NCI-H1417 treated with DMSO at 0.1 percent for 48 hours (cell line): ENCODE data around the gene COL27A1.

ENCODE experiments used
- DNase-seq: peaks from one replicate; lab custom pipeline; 2025; lab: John Stamatoyannopoulos, UW

Gene COL27A1

DNA sequence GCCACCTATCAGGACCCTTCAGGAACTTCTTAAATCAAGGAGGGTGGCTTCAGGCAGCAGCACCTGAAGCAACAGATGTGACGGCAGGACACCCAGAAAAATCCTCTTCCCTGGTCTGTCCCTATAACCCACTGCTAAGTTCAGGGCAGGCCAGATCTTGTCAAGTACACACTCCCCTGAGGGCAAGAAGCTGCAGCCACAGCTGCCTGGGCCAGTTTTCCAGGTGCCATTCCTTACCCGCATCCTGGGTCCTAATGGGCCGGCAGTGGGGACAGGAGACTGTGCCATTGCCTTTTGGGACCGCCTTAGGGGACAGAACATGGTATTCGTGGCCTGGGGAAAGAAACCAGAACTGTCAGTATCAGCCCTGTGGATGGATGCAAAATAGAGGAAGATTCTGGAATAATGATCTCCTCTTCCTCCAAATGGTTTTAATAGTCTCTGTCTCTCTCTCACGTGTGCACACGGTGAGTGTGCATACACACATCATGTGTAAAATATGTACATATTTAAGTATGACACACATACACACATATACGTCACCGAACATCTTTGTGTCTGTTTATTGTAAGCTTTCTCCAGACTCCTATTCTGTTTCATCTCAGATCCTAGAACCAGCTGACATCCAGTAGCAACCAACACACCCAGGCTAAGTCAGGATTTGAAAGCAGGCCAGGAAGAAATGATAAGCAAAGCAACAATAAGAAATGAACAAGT, 188.3 kb downstream of the COL27A1 start:
- DNase-seq = no peak

DNA sequence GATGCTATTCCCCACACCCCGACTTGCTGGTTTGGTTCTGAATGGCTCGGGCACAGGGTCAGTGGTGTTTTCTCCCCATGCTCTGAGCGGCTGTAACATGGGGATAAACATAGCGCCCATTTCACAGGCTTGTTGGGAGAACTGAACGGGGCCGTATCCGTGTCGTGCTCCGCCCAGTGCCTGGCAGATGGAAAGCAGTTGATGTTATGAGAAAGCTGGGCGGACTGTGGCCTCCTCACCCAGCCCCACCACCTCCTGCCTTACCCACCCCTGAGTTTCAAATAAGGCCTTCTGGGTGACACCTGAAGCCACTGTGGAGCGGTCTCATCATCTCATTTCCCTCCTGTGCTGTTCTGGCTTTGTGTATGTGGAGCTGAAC, 188.8 kb downstream of the COL27A1 start:
- no peak for DNase-seq

DNA sequence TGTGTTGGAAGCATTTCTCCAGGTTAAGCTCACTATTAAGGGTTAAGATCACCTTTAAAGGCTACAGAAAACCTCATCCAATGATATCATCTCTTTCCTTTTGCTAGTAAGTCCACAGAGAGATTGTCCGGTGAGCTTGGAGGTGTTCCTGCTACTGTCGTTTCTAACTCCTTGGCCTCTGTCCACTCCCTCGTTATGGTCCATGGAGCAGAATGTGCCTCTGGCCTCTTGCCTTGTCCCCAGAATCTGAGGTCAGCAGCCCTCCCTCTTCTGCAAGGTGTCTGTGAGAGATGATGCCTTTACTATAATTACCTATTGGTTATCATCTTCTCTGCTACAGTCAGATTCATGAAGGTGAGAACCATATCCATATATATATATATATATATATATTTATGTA, 189.4 kb downstream of the COL27A1 start:
- no peak for DNase-seq

GRCh38 chr9:114345493-114346065, 190.2 kb downstream of the COL27A1 start:
- no peak for DNase-seq

- no peak for DNase-seq
Measured at GRCh38 chr9:114346146-114346545, 190.8 kb downstream of the COL27A1 start.

DNA sequence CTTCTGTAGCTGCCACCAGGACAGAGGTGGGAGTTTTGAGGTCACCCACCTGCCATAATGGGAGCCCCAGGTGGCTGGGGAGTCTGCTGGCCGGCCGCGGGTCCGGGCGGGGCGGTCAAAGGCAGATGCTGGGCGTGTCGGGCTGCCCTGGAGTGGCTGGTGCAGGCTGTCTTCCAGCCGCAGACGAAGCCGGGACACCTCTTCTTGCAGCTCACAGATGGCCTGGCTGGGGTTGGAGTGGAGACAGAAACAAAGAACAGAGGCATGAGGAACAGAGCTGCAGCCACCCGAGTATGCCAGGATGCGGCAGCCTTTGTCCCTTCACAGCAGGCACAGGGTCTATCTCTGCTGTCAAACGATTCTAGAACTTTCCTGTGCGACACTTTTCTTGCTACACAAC, 192.3 kb downstream of the COL27A1 start:
- DNase-seq = no peak

- DNase-seq = no peak
Measured at GRCh38 chr9:114348261-114348905, 193.0 kb downstream of the COL27A1 start.

GRCh38 chr9:114348906-114349482, 193.7 kb downstream of the COL27A1 start:
- no peak for DNase-seq

GRCh38 chr9:114349713-114350480, 194.6 kb downstream of the COL27A1 start:
- no peak for DNase-seq

DNA sequence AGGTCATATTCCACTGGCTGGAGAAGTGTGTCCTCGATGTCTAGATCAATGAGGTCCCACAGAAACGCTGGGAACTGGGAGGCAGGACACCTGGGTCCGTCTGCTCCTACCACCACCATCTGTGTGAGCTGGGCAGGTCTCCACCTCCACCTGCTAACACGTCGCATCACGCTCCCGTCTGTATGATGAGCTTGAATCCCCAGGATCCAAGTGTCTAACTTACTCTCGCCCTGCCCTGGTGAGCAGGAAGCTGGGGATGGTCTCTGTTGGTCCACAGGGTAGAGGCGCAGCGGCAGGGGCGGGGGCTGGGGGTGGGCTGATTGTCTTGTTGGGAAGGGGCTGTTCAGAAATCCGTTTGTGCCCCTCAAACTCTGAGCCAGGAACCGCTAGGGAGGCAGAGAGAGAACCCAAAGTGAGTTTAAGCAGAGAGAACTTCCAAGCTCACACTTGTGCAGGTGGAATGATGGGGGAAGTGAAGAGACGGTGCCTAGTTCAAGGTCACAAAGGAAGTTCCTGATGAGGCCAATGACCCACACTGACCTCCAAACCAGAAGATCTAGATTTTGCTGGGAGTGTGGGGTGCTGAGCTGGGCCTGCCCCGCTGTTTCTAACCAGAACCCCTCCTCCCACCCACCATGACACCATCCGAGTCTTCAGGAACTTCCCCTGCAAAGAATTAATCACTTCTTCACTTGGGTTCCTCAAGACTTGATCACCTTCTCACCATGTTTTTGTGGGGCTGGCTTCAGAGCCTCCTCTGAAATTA, 195.5 kb downstream of the COL27A1 start:
- DNase-seq = no peak

GRCh38 chr9:114351932-114352331, 196.6 kb downstream of the COL27A1 start:
- DNase-seq = no peak

DNA sequence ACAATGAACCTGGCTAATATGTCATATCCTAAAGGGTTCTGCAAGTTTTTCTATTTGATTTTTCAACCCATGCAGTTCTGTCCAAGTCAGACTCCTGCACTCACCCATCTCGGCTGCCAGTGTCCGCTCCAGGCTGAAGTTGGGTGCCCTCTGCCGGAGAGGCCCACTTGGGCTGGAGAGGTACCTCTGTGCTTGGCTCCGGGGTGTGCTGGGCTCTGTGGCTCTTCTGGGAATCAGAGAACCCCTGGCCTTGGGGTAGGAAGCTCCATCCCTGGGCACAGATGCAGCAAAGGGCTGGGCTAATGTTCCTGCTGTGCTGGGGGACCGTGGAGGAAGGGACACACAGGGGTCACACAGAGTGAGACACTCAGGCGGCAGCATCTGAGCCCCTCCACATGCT, 200.5 kb downstream of the COL27A1 start:
- no peak for DNase-seq

- no peak for DNase-seq
Measured at GRCh38 chr9:114356792-114357191, 201.5 kb downstream of the COL27A1 start.

- DNase-seq = no peak
Measured at GRCh38 chr9:114357360-114357759, 202.0 kb downstream of the COL27A1 start.

- no peak for DNase-seq
Measured at GRCh38 chr9:114357911-114358328, 202.6 kb downstream of the COL27A1 start.

GRCh38 chr9:114359801-114360200, 204.5 kb downstream of the COL27A1 start:
- no peak for DNase-seq

DNA sequence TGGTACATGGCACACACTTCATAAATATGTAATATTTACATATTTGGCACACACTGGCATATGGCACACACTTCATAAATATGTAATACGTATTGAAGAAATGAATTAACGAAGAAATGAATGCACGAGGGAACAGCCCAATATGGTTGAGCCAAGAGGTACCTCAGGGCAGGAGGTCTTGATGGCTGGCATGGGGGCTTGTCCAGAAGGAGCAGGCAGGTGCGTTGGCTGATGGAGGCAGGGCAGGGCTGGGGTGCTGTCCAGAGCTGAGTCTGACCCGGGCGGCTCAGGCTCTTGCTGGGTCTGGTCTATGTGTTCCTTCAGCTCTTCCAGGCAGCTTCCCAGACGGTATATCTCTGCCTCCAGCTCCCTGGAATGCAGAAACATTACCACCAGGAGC, 206.2 kb downstream of the COL27A1 start:
- DNase-seq = no peak
